ENCODE measurements around the gene EDIL3.

EDIL3 gene

GRCh38 chr5:83927140-83927733, 457.4 kb downstream of the EDIL3 start:
- TF ChIP-seq, protein P1, sequence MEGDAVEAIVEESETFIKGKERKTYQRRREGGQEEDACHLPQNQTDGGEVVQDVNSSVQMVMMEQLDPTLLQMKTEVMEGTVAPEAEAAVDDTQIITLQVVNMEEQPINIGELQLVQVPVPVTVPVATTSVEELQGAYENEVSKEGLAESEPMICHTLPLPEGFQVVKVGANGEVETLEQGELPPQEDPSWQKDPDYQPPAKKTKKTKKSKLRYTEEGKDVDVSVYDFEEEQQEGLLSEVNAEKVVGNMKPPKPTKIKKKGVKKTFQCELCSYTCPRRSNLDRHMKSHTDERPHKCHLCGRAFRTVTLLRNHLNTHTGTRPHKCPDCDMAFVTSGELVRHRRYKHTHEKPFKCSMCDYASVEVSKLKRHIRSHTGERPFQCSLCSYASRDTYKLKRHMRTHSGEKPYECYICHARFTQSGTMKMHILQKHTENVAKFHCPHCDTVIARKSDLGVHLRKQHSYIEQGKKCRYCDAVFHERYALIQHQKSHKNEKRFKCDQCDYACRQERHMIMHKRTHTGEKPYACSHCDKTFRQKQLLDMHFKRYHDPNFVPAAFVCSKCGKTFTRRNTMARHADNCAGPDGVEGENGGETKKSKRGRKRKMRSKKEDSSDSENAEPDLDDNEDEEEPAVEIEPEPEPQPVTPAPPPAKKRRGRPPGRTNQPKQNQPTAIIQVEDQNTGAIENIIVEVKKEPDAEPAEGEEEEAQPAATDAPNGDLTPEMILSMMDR (conservative IDR thresholded peaks at IDR 0.05), result peak; percentile 77
- no peak overlapping the region for H3K27ac ChIP-seq

DNA sequence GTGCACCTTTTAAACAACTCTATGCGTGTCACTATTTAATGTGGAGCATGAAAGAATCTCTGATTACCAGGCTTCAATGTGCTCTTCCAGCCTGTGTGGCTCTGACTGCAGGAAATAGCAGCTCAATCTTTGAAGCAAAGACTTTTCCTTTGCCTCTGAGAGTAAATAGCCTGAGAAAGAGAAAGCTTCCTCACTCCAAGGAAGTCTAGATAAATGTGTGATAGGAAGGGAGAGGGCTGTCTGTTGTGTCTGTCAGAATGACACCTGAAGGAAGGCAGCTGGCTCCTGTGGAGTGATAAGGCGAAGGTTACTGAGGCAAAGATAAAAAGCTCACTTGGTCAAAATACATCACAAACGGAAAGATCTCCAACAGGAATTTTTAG, 458.7 kb downstream of the EDIL3 start:
- no peak overlapping the region for H3K27ac ChIP-seq
- TF ChIP-seq, protein P1 (conservative IDR thresholded peaks at IDR 0.05), result no peak

GRCh38 chr5:83925321-83925954, 459.2 kb downstream of the EDIL3 start:
- TF ChIP-seq, protein P1 (conservative IDR thresholded peaks at IDR 0.05), result no peak

DNA sequence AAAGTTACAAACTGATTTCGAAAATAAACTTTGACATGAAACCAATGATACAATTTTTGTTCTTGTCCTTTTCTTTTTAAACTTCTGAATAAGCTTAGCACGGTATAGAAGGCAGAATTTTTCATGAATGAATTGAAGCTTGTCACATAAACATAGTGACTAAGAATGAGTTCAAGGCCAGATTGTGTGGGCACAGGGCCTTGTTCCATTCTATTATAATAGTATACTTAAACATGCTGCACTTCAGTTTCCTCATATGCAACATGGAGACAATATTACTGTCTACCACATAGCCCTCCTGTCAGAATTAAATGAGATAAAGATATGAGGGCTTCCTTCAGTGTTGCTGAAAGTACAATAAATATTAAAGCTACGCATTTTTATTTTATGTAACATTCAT, 459.8 kb downstream of the EDIL3 start:
- H3K27ac ChIP-seq, result no peak overlapping the region
- TF ChIP-seq, protein P1 (conservative IDR thresholded peaks at IDR 0.05), result no peak

More at GRCh38 chr5:83925321-83925954, 459.2 kb downstream of the EDIL3 start:
- H3K27ac ChIP-seq, result no peak overlapping the region

DNA sequence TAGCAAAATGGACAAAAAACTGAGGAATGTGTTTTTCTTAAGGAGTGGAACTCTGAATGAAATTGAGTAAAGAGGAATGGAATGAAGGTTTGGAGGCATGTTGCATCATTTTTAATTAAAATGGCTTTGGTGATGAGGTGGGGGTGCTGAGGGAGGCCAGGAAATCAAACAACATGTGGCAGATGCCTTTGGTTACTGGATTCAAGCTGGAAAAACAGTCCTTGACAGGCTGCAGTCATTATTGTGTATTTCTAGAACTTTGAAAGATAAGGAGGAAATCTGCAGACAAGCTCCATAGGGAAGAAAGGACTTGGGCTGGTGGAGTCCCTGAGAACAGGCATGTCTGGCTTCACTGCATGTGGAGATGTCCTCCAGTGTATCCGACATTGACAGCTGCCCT, 460.5 kb downstream of the EDIL3 start:
- TF ChIP-seq, protein P1 (conservative IDR thresholded peaks at IDR 0.05), result no peak
- H3K27ac ChIP-seq, result no peak overlapping the region

GRCh38 chr5:83922699-83923098, 462.0 kb downstream of the EDIL3 start:
- TF ChIP-seq, protein P1 (conservative IDR thresholded peaks at IDR 0.05), result no peak
- H3K27ac ChIP-seq, result no peak overlapping the region

DNA sequence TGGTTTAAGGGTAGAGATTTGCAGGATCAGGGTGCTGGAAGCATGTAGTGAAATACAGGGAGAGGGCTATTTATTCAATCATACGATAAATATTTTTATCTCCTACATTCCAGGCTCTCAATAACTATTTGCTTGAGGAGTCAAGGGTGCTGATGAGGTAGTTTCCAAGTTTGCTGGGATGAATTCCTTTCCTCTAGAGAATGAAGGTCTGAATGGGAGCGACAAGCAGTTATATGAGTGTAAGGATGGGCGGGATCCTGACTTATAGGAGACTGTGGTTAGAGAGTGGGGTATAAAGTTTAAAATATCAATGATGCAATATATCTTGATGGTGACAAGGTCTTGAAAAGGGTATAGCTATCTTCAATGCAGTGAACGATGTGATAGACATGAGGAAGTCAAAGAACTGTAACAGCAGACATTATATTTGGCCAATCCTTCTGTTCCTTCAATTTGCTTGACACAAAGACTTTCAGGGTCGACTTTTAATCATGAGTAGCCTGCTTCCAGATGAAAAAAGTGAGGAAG, 462.9 kb downstream of the EDIL3 start:
- TF ChIP-seq, protein P1 (conservative IDR thresholded peaks at IDR 0.05), result no peak
- no peak overlapping the region for H3K27ac ChIP-seq

All from VCaP (cell line).